Neural progenitor cell (in vitro differentiated cells): ENCODE results near the gene NARS2. TPM values are rescaled to one million over a fixed set of nuclear protein-coding genes. Genes with fewer than 3 reads are reported as not detected.
"Not testable (repeated sequence)": the region's sequence is repeated elsewhere in the genome, so short reads cannot be mapped to it uniquely, and the experiment has no call there.

Experiments used
- DNase-seq: peaks from one replicate; pipeline ENCODE4 v3.0.0-alpha.2; 2016; ENCODE audit warnings: low spot score
- H2AFZ ChIP-seq: fragments of 200-600 bp; sonication (generic); replicated peaks from 2 replicates; pipeline ENCODE4 v1.6.1; 2016; ENCODE audit warnings: antibody characterized with exemption
- H3F3A ChIP-seq: fragments of 200-600 bp; sonication (generic); 2 replicates; pipeline ENCODE4 v1.6.1; 2016; ENCODE audit warnings: antibody characterized with exemption, low read depth
- H3K27ac ChIP-seq: fragments of 200-600 bp; sonication (generic); 2 replicates; pipeline ENCODE4 v1.5.1; 2016; ENCODE audit warnings: mild to moderate bottlenecking
- H3K27me3 ChIP-seq: fragments of 200-600 bp; sonication (generic); 2 replicates; pipeline ENCODE4 v1.6.1; 2016; ENCODE audit warnings: mild to moderate bottlenecking, moderate library complexity
- H3K36me3 ChIP-seq: fragments of 200-600 bp; sonication (generic); 2 replicates; pipeline ENCODE4 v1.5.1; 2016
- H3K4me1 ChIP-seq: fragments of 200-600 bp; sonication (generic); 2 replicates; pipeline ENCODE4 v1.6.1; 2016; ENCODE audit warnings: mixed run types
- H3K4me2 ChIP-seq: fragments of 200-600 bp; sonication (generic); 2 replicates; pipeline ENCODE4 v1.6.1; 2016
- H3K4me3 ChIP-seq: fragments of 200-600 bp; sonication (generic); 2 replicates; pipeline ENCODE4 v1.5.1; 2016
- H3K79me2 ChIP-seq: fragments of 200-600 bp; sonication (generic); 2 replicates; pipeline ENCODE4 v1.6.1; 2016; ENCODE audit warnings: low read depth
- H3K9ac ChIP-seq: fragments of 200-600 bp; sonication (generic); 2 replicates; pipeline ENCODE4 v1.6.1; 2016
- H3K9me3 ChIP-seq: fragments of 200-600 bp; sonication (generic); 2 replicates; pipeline ENCODE4 v1.5.1; 2016; ENCODE audit warnings: low read depth
- H4K20me1 ChIP-seq: fragments of 200-600 bp; sonication (generic); 2 replicates; pipeline ENCODE4 v1.6.1; 2016; ENCODE audit warnings: low read depth
- H3K27ac Mint-ChIP-seq: 3 replicates; pipeline ENCODE4 v1.8.0; 2021; ENCODE audit warnings: mixed read lengths
- H3K27me3 Mint-ChIP-seq: 2 replicates; pipeline ENCODE4 v1.8.0; 2022; ENCODE audit warnings: low read depth, mild to moderate bottlenecking, inconsistent platforms, moderate library complexity, mixed read lengths; ENCODE audit not compliant: insufficient read depth
- H3K36me3 Mint-ChIP-seq: 3 replicates; pipeline ENCODE4 v1.8.0; 2021; ENCODE audit warnings: mixed read lengths
- H3K4me1 Mint-ChIP-seq: 3 replicates; pipeline ENCODE4 v1.8.0; 2021; ENCODE audit warnings: mixed read lengths
- H3K4me3 Mint-ChIP-seq: 3 replicates; pipeline ENCODE4 v1.8.0; 2021; ENCODE audit warnings: mild to moderate bottlenecking, moderate library complexity, mixed read lengths
- H3K9me3 Mint-ChIP-seq: 3 replicates; pipeline ENCODE4 v1.8.0; 2020; ENCODE audit warnings: mixed read lengths
- CTCF ChIP-seq: fragments of 200-600 bp; sonication (generic); IDR thresholded peaks from 2 replicates; pipeline ENCODE4 v1.5.1; 2017; ENCODE audit warnings: antibody characterized with exemption, mild to moderate bottlenecking
- EZH2 ChIP-seq: fragments of 200-600 bp; sonication (generic); IDR thresholded peaks from 2 replicates; pipeline ENCODE4 v1.6.1; 2017; ENCODE audit warnings: antibody characterized with exemption, mild to moderate bottlenecking, moderate library complexity
- EZH2phosphoT487 ChIP-seq: fragments of 200-600 bp; sonication (generic); IDR thresholded peaks from 2 replicates; pipeline ENCODE4 v1.6.1; 2017; ENCODE audit warnings: antibody characterized with exemption
- total RNA-seq: library from RNA; depleted of rRNA; stranded (reverse); fragments of >200 nt; gene quantifications from 2 replicates; pipeline ENCODE4 v1.2.3, GENCODE V29; 2015; ENCODE audit warnings: low replicate concordance

The NARS2 gene
- total RNA-seq, 1 donor from 2014 or later = 53.0 TPM

GRCh38 chr11:78603792-78604191, 29.1 kb upstream of the NARS2 start:
- Histone ChIP-seq H3K4me3 (no peak overlapping the region), H3K79me2 (no peaks in the 10 kb centered on the region), H4K20me1 (no peaks in the 10 kb centered on the region), H3F3A (no peaks in the 10 kb centered on the region), H3K36me3 (no peaks in the 10 kb centered on the region), H3K27me3 (no peaks in the 10 kb centered on the region), H3K9ac (no peak overlapping the region), H3K27ac (no peak overlapping the region), H3K9me3 (no peaks in the 10 kb centered on the region), H3K4me1 (no peaks in the 10 kb centered on the region), H2AFZ (no peak overlapping the region), H3K4me2 (no peak overlapping the region)
- Mint-ChIP-seq H3K9me3 (no peaks in the 10 kb centered on the region), H3K4me1 (no peaks in the 10 kb centered on the region), H3K4me3 (no peak overlapping the region), H3K36me3 (no peaks in the 10 kb centered on the region), H3K27ac (no peak overlapping the region), H3K27me3 (peaks cover 3% of the 10 kb centered on the region)
- DNase-seq = no peak
- TF ChIP-seq CTCF = no peak
- no peak for TF ChIP-seq EZH2
- TF ChIP-seq EZH2phosphoT487 = no peak

- H4K20me1 ChIP-seq, H3K36me3 Mint-ChIP-seq, H3K9me3 ChIP-seq, H3K4me1 ChIP-seq, H3K27ac ChIP-seq, H3K9me3 Mint-ChIP-seq, H3K4me3 ChIP-seq, H3K27ac Mint-ChIP-seq, H3F3A ChIP-seq, H3K9ac ChIP-seq, H3K4me2 ChIP-seq, H3K27me3 ChIP-seq, H3K27me3 Mint-ChIP-seq, H3K36me3 ChIP-seq, H3K4me3 Mint-ChIP-seq, H2AFZ ChIP-seq, H3K79me2 ChIP-seq, H3K4me1 Mint-ChIP-seq, DNase-seq: not testable (repeated sequence)
These were observed 28.1 kb upstream of the NARS2 start for GRCh38 chr11:78602771-78603170.

- H3K27ac Mint-ChIP-seq, H3K4me3 Mint-ChIP-seq, H4K20me1 ChIP-seq, H3K9me3 Mint-ChIP-seq, H3K4me3 ChIP-seq, H3K36me3 Mint-ChIP-seq, DNase-seq, H3K27ac ChIP-seq, H3K27me3 ChIP-seq, H3K4me1 Mint-ChIP-seq, H3K4me1 ChIP-seq, H3K79me2 ChIP-seq, H2AFZ ChIP-seq, H3K4me2 ChIP-seq, H3K9me3 ChIP-seq, H3K9ac ChIP-seq, H3K36me3 ChIP-seq, H3K27me3 Mint-ChIP-seq, H3F3A ChIP-seq: not testable (repeated sequence)
These were observed 26.4 kb upstream of the NARS2 start for GRCh38 chr11:78601066-78601465.

GRCh38 chr11:78597579-78597978, 22.9 kb upstream of the NARS2 start:
- not testable (repeated sequence) for H3K27ac Mint-ChIP-seq, H3K4me1 ChIP-seq, DNase-seq, H2AFZ ChIP-seq, H3K9me3 ChIP-seq, H3K9me3 Mint-ChIP-seq, H3K4me3 ChIP-seq, H3K27me3 Mint-ChIP-seq, H3F3A ChIP-seq, H4K20me1 ChIP-seq, H3K9ac ChIP-seq, H3K79me2 ChIP-seq, H3K4me1 Mint-ChIP-seq, H3K27ac ChIP-seq, H3K27me3 ChIP-seq, H3K36me3 ChIP-seq, H3K4me3 Mint-ChIP-seq, H3K36me3 Mint-ChIP-seq, H3K4me2 ChIP-seq

- Histone ChIP-seq H3K4me2 (no peak overlapping the region), H2AFZ (peak overlapping the region; percentile 58), H3K27me3 (no peaks in the 10 kb centered on the region), H3K9me3 (no peaks in the 10 kb centered on the region), H3K9ac (no peak overlapping the region), H3K27ac (no peak overlapping the region), H3K79me2 (no peaks in the 10 kb centered on the region), H3K4me1 (peaks cover 7% of the 10 kb centered on the region), H4K20me1 (no peaks in the 10 kb centered on the region), H3K36me3 (no peaks in the 10 kb centered on the region), H3F3A (no peaks in the 10 kb centered on the region), H3K4me3 (no peak overlapping the region)
- H3K4me3 Mint-ChIP-seq = no peak overlapping the region
- TF ChIP-seq EZH2 = no peak
- no peak for TF ChIP-seq CTCF
- no peak for TF ChIP-seq EZH2phosphoT487
- DNase-seq = no peak
- H3K9me3 Mint-ChIP-seq = peaks cover 4% of the 10 kb centered on the region
- no peak overlapping the region for H3K27ac Mint-ChIP-seq
- H3K36me3 Mint-ChIP-seq = no peaks in the 10 kb centered on the region
- H3K27me3 Mint-ChIP-seq = peaks cover 2% of the 10 kb centered on the region
- H3K4me1 Mint-ChIP-seq = peaks cover 3% of the 10 kb centered on the region
These were observed 20.9 kb upstream of the NARS2 start for GRCh38 chr11:78595436-78596130.
